Heart left ventricle (tissue), 16 donors: Measurements from ENCODE around the gene CTU2. TPM values are rescaled to one million over a fixed set of nuclear protein-coding genes. Genes with fewer than 3 reads are reported as not detected.

Experiments used
- ATAC-seq, 4 donors: fragments of 200-7000 bp; cut with Tn5 transposase; one replicate each; pipeline ENCODE4 v1.9.1; 2020 to 2022; ENCODE audit warnings: moderate library complexity in 4 of 4, mild to moderate bottlenecking in 3 of 4, moderate number of reproducible peaks in 1 of 4
- DNase-seq, 5 donors: peaks; one replicate each; pipeline ENCODE4 v3.0.0-alpha.2; 2020
- H3K27ac ChIP-seq, 12 donors: fragments of 200-600 bp; sonication (generic) in 4 of 12; one replicate each; pipeline versions ENCODE4 v1.5.0 to v1.8.0; 2016 to 2022; ENCODE audit warnings: mild to moderate bottlenecking in 2 of 12
- H3K27me3 ChIP-seq, 9 donors: fragments of 200-600 bp; sonication (generic) in 2 of 9; one replicate each; pipeline versions ENCODE4 v1.5.1 to v1.8.0; 2016 to 2022; ENCODE audit warnings: mild to moderate bottlenecking in 3 of 9
- H3K36me3 ChIP-seq, 9 donors: fragments of 200-600 bp; sonication (generic) in 2 of 9; one replicate each; pipeline versions ENCODE4 v1.5.0 to v1.8.0; 2018 to 2022; ENCODE audit warnings: mild to moderate bottlenecking in 2 of 9
- H3K4me1 ChIP-seq, 12 donors: fragments of 200-600 bp; sonication (generic) in 4 of 12; one replicate each; pipeline versions ENCODE4 v1.5.0 to v1.8.0; 2016 to 2022; ENCODE audit warnings: mild to moderate bottlenecking in 3 of 12
- H3K4me3 ChIP-seq, 12 donors: fragments of 200-600 bp; sonication (generic) in 4 of 12; one replicate each; pipeline versions ENCODE4 v1.5.0 to v1.8.0; 2017 to 2022; ENCODE audit warnings: mild to moderate bottlenecking in 9 of 12, moderate library complexity in 4 of 12
- H3K9me3 ChIP-seq, 12 donors: fragments of 200-600 bp; sonication (generic) in 4 of 12; one replicate each; pipeline versions ENCODE4 v1.5.0 to v1.8.0; 2016 to 2022; ENCODE audit warnings: mild to moderate bottlenecking in 1 of 12
- CTCF ChIP-seq, 12 donors: fragments of 200-600 bp; sonication (generic) in 4 of 12; IDR thresholded peaks; one replicate each; pipeline versions ENCODE4 v1.5.0 to v1.8.0; 2018 to 2022; ENCODE audit warnings: antibody characterized with exemption in 12 of 12, mild to moderate bottlenecking in 5 of 12
- POLR2A ChIP-seq, 2 donors: fragments of 450-650 bp; IDR thresholded peaks; one replicate each; pipeline ENCODE4 v1.6.1; 2017; ENCODE audit warnings: antibody characterized with exemption in 2 of 2, mild to moderate bottlenecking in 2 of 2, moderate library complexity in 2 of 2
- WGBS, 4 donors: extraction: QIAGEN DNeasy Blood & Tissue Kit in 2 of 4; methylation state at CpG; one replicate each; pipeline versions ENCODE4 v1.1.5 to v1.1.7; 2013 to 2018; 5-methylcytosine and 5-hydroxymethylcytosine counted together
- intact Hi-C, 10 donors: fragments of 100-400 bp; cut with DNase I; formaldehyde crosslinking; loops; one replicate each; pipeline versions ENCODE4 v1.11.1 to v1.14.2; 2022
- polyA plus RNA-seq, 2 donors: library from polyadenylated mRNA; stranded (reverse); fragments of 200-250 nt; gene quantifications; one replicate each; pipeline ENCODE4 v1.2.3, GENCODE V29; 2013
- total RNA-seq, 9 donors: library from RNA; depleted of rRNA in 2 of 9; stranded (reverse); fragments of >200 nt in 2 of 9; fragmentation: NEBNext Ultra II Directional in 3 of 9; extraction: Animal tissue kit (Norgen Biotek cat#: 25700) in 3 of 9; gene quantifications; one replicate each; pipeline versions ENCODE4 v1.1.0 to v1.2.4, GENCODE V29; 2016 to 2023
- donor health status: ischemic (EF 13 %, LVEDD 7.1; RV severe dilation, severe dysfunction).
- donor health status: healthy with polysubstance abuse.
- donor health status: DM: no; HTN: yes; CAD: no.
- donor health status: DM: no; HTN: no; CAD: no.
- donor health status: ischemic (EF 25% LVEDD 6.9; RV normal size, moderate dysfunction).
- donor health status: ischemic (EF 25% LVEDD 5.7; RV mildly dilated, moderate dysfunction).
- donor health status: healthy.
- donor health status: DM: yes; HTN: yes; CAD: no.
- donor health status: ischemic (EF 35%, LVEDD 5.7; RV mildly dilated, moderate dysfunction).
- donor health status: nonischemic (EF 11% LVEDD 7.7; RV severe dilation, severe dysfunction).
- donor health status: DM: yes; HTN: yes; CAD: no.
- donor health status: PGD.
- donor health status: ischemic (EF 29% LVEDD 5.4; RV normal size, mild dysfunction).
- donor health status: nonischemic (EF 23%, LVEDD 6.1; RV moderate dilation, normal function).

Gene CTU2
- total and polyA plus RNA-seq, 11 donors, result 6.5 to 20.8 (median 13.0) TPM

GRCh38 chr16:88743693-88744576 lies 37.6 kb downstream of the CTU2 start:
- 46 to 59% (median 55%) methylated on average over 28 to 32 of the region's 32 CpGs for WGBS, 4 donors
- H3K27ac ChIP-seq, result peak overlapping the region in 7 of 12 donors; percentile 49 to 84 (median 75)

GRCh38 chr16:88744577-88745521 lies 38.5 kb downstream of the CTU2 start:
- Histone ChIP-seq H3K27ac (peak overlapping the region in 9 of 12 donors; percentile 49 to 84 (median 73)), H3K36me3 (peaks cover 0 to 30% (median 4%) of the 10 kb centered on the region in 9 donors), H3K27me3 (no peaks in the 10 kb centered on the region), H3K4me3 (peak overlapping the region in 3 of 12 donors; percentile 8 to 15 (median 12)), H3K9me3 (no peaks in the 10 kb centered on the region), H3K4me1 (peaks cover 0 to 43% (median 27%) of the 10 kb centered on the region in 12 donors)
- ATAC-seq, result peak; percentile 52 to 74 (median 58)
- 59 to 66% (median 61%) methylated on average over 25 to 39 of the region's 39 CpGs for WGBS, 4 donors
- intact Hi-C loops, result loop anchor here (2.0 to 10.0 kb wide), 8 partner anchors 38 to 472 kb away; partner anchors contain the start of genes PIEZO1 (in 5 of the 10), ZNF778 (in 3 of the 10), CDH15 (in 1 of the 10) and PABPN1L (in 1 of the 10)
- TF ChIP-seq POLR2A (IDR thresholded peaks at IDR 0.05) (no peak), CTCF (IDR thresholded peaks at IDR 0.05) (no peak)
- peak in 2 of 5 donors; percentile 48 to 64 for DNase-seq

More at GRCh38 chr16:88743693-88744576, 37.6 kb downstream of the CTU2 start:
- TF ChIP-seq POLR2A (IDR thresholded peaks at IDR 0.05) (no peak), CTCF (IDR thresholded peaks at IDR 0.05) (peak in 11 of 12 donors; percentile 77 to 94 (median 89))
- Histone ChIP-seq H3K9me3 (no peaks in the 10 kb centered on the region), H3K27me3 (no peaks in the 10 kb centered on the region), H3K36me3 (peaks cover 0 to 37% (median 4%) of the 10 kb centered on the region in 9 donors), H3K4me1 (peaks cover 0 to 43% (median 27%) of the 10 kb centered on the region in 12 donors), H3K4me3 (peak overlapping the region in 1 of 12 donors; percentile 3)
- peak; percentile 77 to 88 (median 82) for DNase-seq
- ATAC-seq, result peak in 3 of 4 donors; percentile 55 to 69 (median 58)
- intact Hi-C loops, result loop anchor here (1.0 to 10.0 kb wide), 11 partner anchors 39 to 473 kb away; partner anchors contain the start of genes PIEZO1 (in 9 of the 10), ZNF778 (in 5 of the 10), CDH15 (in 1 of the 10) and PABPN1L (in 1 of the 10)

- TF ChIP-seq CTCF (IDR thresholded peaks at IDR 0.05), result no peak
- TF ChIP-seq POLR2A (IDR thresholded peaks at IDR 0.05), result no peak
- H3K27ac ChIP-seq, result peak overlapping the region in 11 of 12 donors; percentile 37 to 84 (median 66)
- no peaks in the 10 kb centered on the region for H3K27me3 ChIP-seq
- 38 to 55% (median 50%) methylated on average over 16 to 17 of the region's 17 CpGs for WGBS, 4 donors
- peaks cover 0 to 14% (median 0%) of the 10 kb centered on the region in 9 donors for H3K36me3 ChIP-seq
- intact Hi-C loops, result loop anchor here in 2 of 10 donors (10.0 kb wide), 2 partner anchors 118 to 468 kb away; partner anchors contain the start of genes PABPN1L (in 1 of the 2) and ZNF778 (in 1 of the 2)
- peak in 3 of 4 donors; percentile 18 to 45 (median 35) for ATAC-seq
- no peaks in the 10 kb centered on the region for H3K9me3 ChIP-seq
- peaks cover 0 to 43% (median 27%) of the 10 kb centered on the region in 12 donors for H3K4me1 ChIP-seq
- no peak overlapping the region for H3K4me3 ChIP-seq
- peak in 1 of 5 donors; percentile 62 for DNase-seq
Measured at GRCh38 chr16:88746506-88746905, 40.2 kb downstream of the CTU2 start.
